Raji (cell line): ENCODE results near the gene EEF2K.

ENCODE experiments used
- POLR2A ChIP-seq: IDR thresholded peaks from 2 replicates; pipeline ENCODE4 v1.6.1; 2011; ENCODE audit warnings: low read depth, low read length, control low read depth; ENCODE audit not compliant: insufficient read depth

EEF2K gene

GRCh38 chr16:22217890-22218730 lies 12.0 kb downstream of the EEF2K start:
- TF ChIP-seq POLR2A: no peak

- no peak for TF ChIP-seq POLR2A
These were observed 13.5 kb downstream of the EEF2K start for GRCh38 chr16:22219389-22220068.

GRCh38 chr16:22220069-22220440 lies 14.0 kb downstream of the EEF2K start:
- TF ChIP-seq POLR2A: no peak

DNA sequence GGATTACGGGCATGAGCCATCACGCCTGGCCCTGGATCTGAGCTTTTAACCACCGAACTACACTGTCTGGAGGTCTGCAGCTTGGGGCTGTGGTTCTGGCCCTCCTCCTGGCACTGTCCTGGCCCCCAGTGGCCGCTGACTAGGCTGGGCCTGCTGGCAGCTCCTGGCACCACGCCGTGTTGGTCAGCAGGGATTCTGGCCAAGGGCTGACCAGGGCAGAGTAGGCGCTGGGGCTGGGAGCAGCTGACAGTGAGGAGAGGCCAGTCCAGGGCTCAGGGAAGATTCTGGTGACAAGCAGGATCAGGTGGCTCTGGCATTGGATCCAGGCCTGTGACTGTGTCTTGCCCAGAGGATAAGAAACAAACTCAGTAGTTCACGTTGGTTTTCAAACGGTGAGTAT lies 14.6 kb downstream of the EEF2K start:
- TF ChIP-seq POLR2A: no peak

DNA sequence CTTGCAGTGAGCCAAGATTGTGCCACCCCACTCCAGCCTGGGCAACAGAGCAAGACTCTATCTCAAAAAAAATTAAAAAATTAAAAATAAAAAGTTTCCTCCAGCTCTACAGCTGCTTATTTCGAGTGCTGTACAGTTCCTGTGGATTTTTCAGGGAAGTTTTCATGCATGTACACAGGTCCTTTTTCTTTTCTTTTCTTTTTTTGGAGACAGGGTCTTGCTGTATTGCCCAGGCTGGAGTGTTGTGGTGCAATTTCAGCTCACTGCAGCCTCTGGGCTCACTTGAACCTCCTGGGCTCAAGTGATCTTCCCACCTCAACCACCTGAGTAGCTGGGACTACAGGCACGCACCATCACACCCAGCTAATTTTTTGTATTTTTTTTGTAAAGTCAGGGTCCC lies 15.9 kb downstream of the EEF2K start:
- TF ChIP-seq POLR2A: no peak

GRCh38 chr16:22222998-22223397 lies 16.9 kb downstream of the EEF2K start:
- no peak for TF ChIP-seq POLR2A

DNA sequence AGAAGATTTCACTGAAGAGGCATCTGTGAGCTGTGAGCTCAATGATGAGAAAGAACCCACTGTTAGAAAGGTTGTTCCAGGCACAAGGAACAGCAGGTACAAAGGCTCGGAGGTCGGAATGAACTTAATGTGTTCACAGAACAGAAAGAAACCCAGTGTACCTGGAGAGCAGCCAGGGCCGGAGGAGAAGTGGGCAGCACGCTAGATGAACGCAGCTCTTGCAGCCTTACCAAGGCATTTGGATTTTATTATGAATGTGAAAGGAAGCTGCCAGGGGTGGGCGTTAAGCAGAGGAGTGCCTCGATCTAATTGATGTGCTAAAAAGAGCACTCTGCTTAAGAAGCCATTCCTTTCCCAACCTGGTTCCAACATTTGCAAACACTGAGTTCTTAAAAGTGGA lies 19.0 kb downstream of the EEF2K start:
- TF ChIP-seq POLR2A: no peak

GRCh38 chr16:22229889-22230288 lies 23.8 kb downstream of the EEF2K start:
- no peak for TF ChIP-seq POLR2A

- no peak for TF ChIP-seq POLR2A
These were observed 26.4 kb downstream of the EEF2K start for GRCh38 chr16:22232277-22233036.

DNA sequence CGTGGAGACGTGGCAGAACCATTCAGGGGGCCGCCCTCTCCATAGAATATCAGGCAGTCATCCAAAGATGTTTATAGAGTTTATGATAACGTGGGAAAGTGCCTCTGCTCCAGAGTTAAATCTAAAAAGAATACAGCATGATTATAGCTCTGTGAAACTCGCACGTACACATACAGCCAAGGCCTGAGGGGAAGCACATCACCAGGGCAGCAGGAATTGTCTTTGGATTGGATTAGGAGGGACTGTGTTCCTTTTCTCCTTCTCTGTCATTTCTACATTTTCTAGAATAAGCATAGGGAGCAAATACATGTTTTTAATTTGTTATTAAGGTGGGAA lies 26.9 kb downstream of the EEF2K start:
- no peak for TF ChIP-seq POLR2A

- no peak for TF ChIP-seq POLR2A
These were observed 30.0 kb downstream of the EEF2K start for GRCh38 chr16:22235839-22236745.

GRCh38 chr16:22239131-22239805 lies 33.2 kb downstream of the EEF2K start:
- TF ChIP-seq POLR2A: no peak

DNA sequence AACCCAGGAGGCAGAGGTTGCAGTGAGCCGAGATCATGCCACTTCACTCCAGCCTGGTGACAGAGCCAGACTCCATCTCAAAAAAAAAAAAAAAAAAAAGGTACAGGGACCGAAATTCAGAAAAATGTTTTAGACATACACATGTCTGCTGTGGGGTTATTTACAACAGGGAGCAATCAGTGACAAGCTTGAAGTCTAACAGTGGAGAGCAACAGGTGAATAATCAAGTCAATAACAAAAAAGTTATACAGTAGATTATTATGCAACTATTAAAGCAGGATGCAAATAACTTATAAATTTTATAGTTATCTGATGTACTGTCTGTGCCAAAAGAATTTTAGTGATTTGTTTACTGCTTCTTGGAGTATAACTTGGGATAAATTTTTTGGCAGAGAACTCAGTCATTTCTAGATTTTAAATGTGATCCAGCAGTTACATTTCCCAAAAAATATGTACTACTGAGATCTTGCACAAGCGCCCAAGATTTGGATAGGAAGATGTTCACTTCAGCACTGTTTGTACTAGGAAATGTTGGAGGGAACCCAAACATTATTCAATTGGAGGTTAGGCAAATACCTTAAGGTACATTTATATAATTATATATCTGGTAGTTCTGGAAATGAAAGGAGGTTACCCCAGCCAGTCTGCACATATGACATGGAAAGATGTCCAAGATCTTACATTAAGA lies 34.1 kb downstream of the EEF2K start:
- TF ChIP-seq POLR2A: no peak

DNA sequence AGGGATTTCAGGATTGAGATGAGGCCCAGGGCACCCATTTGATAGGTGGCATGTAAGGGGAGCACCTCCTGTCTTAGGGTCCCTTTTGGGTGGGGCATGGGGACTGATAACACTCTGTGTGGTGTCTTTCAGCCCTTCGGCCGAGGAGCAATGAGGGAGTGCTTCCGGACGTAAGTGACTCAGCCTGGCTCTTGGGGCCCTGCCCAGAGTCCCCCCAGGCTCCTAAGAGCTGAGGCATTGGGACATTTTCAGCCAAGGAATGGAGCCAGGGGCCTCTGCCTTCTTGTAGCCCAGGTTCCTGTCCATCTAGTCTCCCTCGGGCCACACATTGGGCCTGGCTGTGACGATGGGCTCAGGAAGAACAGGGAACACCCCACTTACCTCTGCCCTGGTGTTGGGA lies 44.4 kb downstream of the EEF2K start:
- TF ChIP-seq POLR2A: no peak

DNA sequence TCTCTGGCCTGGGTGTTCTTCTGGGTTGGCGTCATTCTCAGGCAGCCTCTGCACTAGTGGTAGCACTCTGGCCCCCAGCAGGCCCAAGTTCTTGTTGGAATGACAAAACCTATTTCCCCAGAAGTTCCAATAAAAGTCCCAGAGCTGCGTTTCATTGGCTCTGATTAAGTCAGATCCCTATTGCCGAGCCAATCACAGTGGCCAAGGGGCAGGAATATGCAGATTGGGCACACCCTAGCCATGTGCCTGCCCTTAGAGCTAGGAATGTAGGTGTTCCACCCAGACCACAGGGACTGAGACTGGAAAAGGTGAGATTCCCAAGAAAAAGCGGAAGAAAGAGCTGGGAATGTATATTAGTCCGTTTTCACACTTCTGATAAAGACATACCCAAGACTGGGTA lies 46.2 kb downstream of the EEF2K start:
- no peak for TF ChIP-seq POLR2A
